GM21737 (cell line): ENCODE measurements around the gene WDR11.

Source experiments
- ATAC-seq: cut with Tn5 transposase; IDR thresholded peaks from one replicate; pipeline ENCODE4 v1.9.1; 2021; ENCODE audit warnings: mild to moderate bottlenecking, moderate library complexity; ENCODE audit not compliant: unreplicated experiment

Gene WDR11

GRCh38 chr10:120944586-120945125 is 93.5 kb downstream of the WDR11 start:
- no peak for ATAC-seq

GRCh38 chr10:120945182-120945581 is 94.0 kb downstream of the WDR11 start:
- no peak for ATAC-seq

GRCh38 chr10:120945801-120946302 is 94.7 kb downstream of the WDR11 start:
- no peak for ATAC-seq

- ATAC-seq = no peak
Observed at GRCh38 chr10:120946497-120946896, 95.3 kb downstream of the WDR11 start.

- ATAC-seq = peak; percentile 92
Observed at GRCh38 chr10:120948889-120949608, 97.9 kb downstream of the WDR11 start.

GRCh38 chr10:120949609-120950031 is 98.5 kb downstream of the WDR11 start:
- no peak for ATAC-seq

GRCh38 chr10:120950051-120950561 is 98.9 kb downstream of the WDR11 start:
- ATAC-seq = no peak

- no peak for ATAC-seq
Observed at GRCh38 chr10:120951288-120951687, 100.1 kb downstream of the WDR11 start.

GRCh38 chr10:120953897-120954296 is 102.7 kb downstream of the WDR11 start:
- ATAC-seq = no peak
